ENCODE results near the gene TRIM72. TPM values are rescaled to one million over a fixed set of nuclear protein-coding genes. Genes with fewer than 3 reads are reported as not detected.
"Not testable (repeated sequence)": the region's sequence is repeated elsewhere in the genome, so short reads cannot be mapped to it uniquely, and the experiment has no call there.

Gene TRIM72
- polyA plus RNA-seq, 1 experiment = not detected

- Histone ChIP-seq H3K36me3 (ENCODE audit: control insufficient read depth, insufficient read depth, low read length) (peaks cover 54% of the 10 kb centered on the region), H3K27me3 (ENCODE audit: control insufficient read depth, insufficient read depth, low read length) (no peaks in the 10 kb centered on the region), H3K4me3 (ENCODE audit: low read depth, low read length) (no peak overlapping the region)
- ChIA-PET POLR2A (interaction anchor here (0.6 kb wide), 1 partner anchor 7 kb away, joined by 3 read pairs; no protein-coding TSS in a partner anchor), CTCF (no interaction called here)
- no peak for DNase-seq (ENCODE audit: low read depth)
- no peak for TF ChIP-seq CTCF (IDR thresholded peaks at IDR 0.05; ENCODE audit: insufficient read depth, low read depth, low read length)
Measured at GRCh38 chr16:31190818-31191444, 23.0 kb upstream of the TRIM72 start.

- ChIA-PET CTCF (no interaction called here), POLR2A (no interaction called here)
- Histone ChIP-seq H3K36me3 (ENCODE audit: control insufficient read depth, insufficient read depth, low read length) (peaks cover 52% of the 10 kb centered on the region), H3K4me3 (ENCODE audit: low read depth, low read length) (no peak overlapping the region), H3K27me3 (ENCODE audit: control insufficient read depth, insufficient read depth, low read length) (no peaks in the 10 kb centered on the region)
- TF ChIP-seq CTCF (IDR thresholded peaks at IDR 0.05; ENCODE audit: insufficient read depth, low read depth, low read length) = no peak
- DNase-seq (ENCODE audit: low read depth) = no peak
Measured at GRCh38 chr16:31191697-31192428, 22.1 kb upstream of the TRIM72 start.

GRCh38 chr16:31192856-31193642 is 20.9 kb upstream of the TRIM72 start:
- POLR2A ChIA-PET = interaction anchor here (0.9 kb wide), 1 partner anchor 51 kb away, joined by 3 read pairs; no protein-coding TSS in a partner anchor
- TF ChIP-seq CTCF (IDR thresholded peaks at IDR 0.05; ENCODE audit: insufficient read depth, low read depth, low read length) = no peak
- CTCF ChIA-PET = interaction anchor here (0.6 kb wide), 1 partner anchor 1327 kb away, joined by 3 read pairs; no protein-coding TSS in a partner anchor
- Histone ChIP-seq H3K4me3 (ENCODE audit: low read depth, low read length) (no peak overlapping the region), H3K36me3 (ENCODE audit: control insufficient read depth, insufficient read depth, low read length) (peaks cover 46% of the 10 kb centered on the region), H3K27me3 (ENCODE audit: control insufficient read depth, insufficient read depth, low read length) (no peaks in the 10 kb centered on the region)
- no peak for DNase-seq (ENCODE audit: low read depth)

- Histone ChIP-seq H3K4me3 (ENCODE audit: low read depth, low read length) (no peak overlapping the region), H3K27me3 (ENCODE audit: control insufficient read depth, insufficient read depth, low read length) (no peaks in the 10 kb centered on the region), H3K36me3 (ENCODE audit: control insufficient read depth, insufficient read depth, low read length) (peaks cover 46% of the 10 kb centered on the region)
- no peak for TF ChIP-seq CTCF (IDR thresholded peaks at IDR 0.05; ENCODE audit: insufficient read depth, low read depth, low read length)
- CTCF ChIA-PET = interaction anchor here (0.6 kb wide), 1 partner anchor 236 kb away, joined by 3 read pairs; no protein-coding TSS in a partner anchor
- DNase-seq (ENCODE audit: low read depth) = no peak
- POLR2A ChIA-PET = interaction anchor here (0.9 kb wide), 1 partner anchor 51 kb away, joined by 3 read pairs; no protein-coding TSS in a partner anchor
Measured at GRCh38 chr16:31193874-31194273, 20.0 kb upstream of the TRIM72 start.

GRCh38 chr16:31194898-31195297 is 19.0 kb upstream of the TRIM72 start:
- ChIA-PET POLR2A (no interaction called here), CTCF (no interaction called here)
- TF ChIP-seq CTCF (IDR thresholded peaks at IDR 0.05; ENCODE audit: insufficient read depth, low read depth, low read length) = no peak
- Histone ChIP-seq H3K36me3 (ENCODE audit: control insufficient read depth, insufficient read depth, low read length) (peaks cover 37% of the 10 kb centered on the region), H3K27me3 (ENCODE audit: control insufficient read depth, insufficient read depth, low read length) (no peaks in the 10 kb centered on the region), H3K4me3 (ENCODE audit: low read depth, low read length) (no peak overlapping the region)
- no peak for DNase-seq (ENCODE audit: low read depth)

GRCh38 chr16:31195861-31196260 is 18.1 kb upstream of the TRIM72 start:
- CTCF ChIA-PET = interaction anchor here (1.3 kb wide), 1 partner anchor 247 kb away, joined by 5 read pairs; the partner anchor contains the start of gene ZNF843
- DNase-seq (ENCODE audit: low read depth); H3K4me3 ChIP-seq (ENCODE audit: low read depth, low read length); POLR2A ChIA-PET; H3K27me3 ChIP-seq (ENCODE audit: control insufficient read depth, insufficient read depth, low read length): not testable (repeated sequence)
- peaks cover 30% of the 10 kb centered on the region for H3K36me3 ChIP-seq (ENCODE audit: control insufficient read depth, insufficient read depth, low read length)

Data from BJ (cell line).